CD14-positive monocyte (primary cell): ENCODE data around the gene PDIA5. TPM values are rescaled to one million over a fixed set of nuclear protein-coding genes. Genes with fewer than 3 reads are reported as not detected.
A peak's percentile ranks its signal among the peaks of the same experiment; 100 is the strongest.

Source experiments
- DNase-seq, 3 donors: peaks; one replicate each; pipeline ENCODE4 v3.0.0-alpha.2; 2011 to 2022
- H2AFZ ChIP-seq: 2 replicates; pipeline ENCODE4 v1.6.0; 2012; ENCODE audit warnings: mild to moderate bottlenecking, low read depth, low read length, inconsistent platforms; ENCODE audit not compliant: insufficient read depth, poor library complexity, severe bottlenecking
- H3K27ac ChIP-seq, 2 donors: 1 replicate in 1 of 2; 2 replicates in 1 of 2; pipeline ENCODE4 v1.5.1; 2012 to 2013; ENCODE audit warnings: low read length in 2 of 2, control low read depth in 1 of 2, inconsistent platforms in 1 of 2, low read depth in 1 of 2, mild to moderate bottlenecking in 1 of 2
- H3K27me3 ChIP-seq, 2 donors: one replicate each; pipeline versions ENCODE4 v1.6.0 to v1.6.1; 2011 to 2013; ENCODE audit warnings: low read length in 2 of 2; ENCODE audit not compliant: control insufficient read depth in 2 of 2, insufficient read depth in 2 of 2
- H3K36me3 ChIP-seq, 2 donors: replicated peaks in 1 of 2; 1 replicate in 1 of 2; 2 replicates in 1 of 2; pipeline versions ENCODE4 v1.5.1 to v1.6.1; 2012 to 2013; ENCODE audit warnings: low read length in 2 of 2, control low read depth in 1 of 2, inconsistent platforms in 1 of 2, mild to moderate bottlenecking in 1 of 2; ENCODE audit not compliant: insufficient read depth in 2 of 2, control insufficient read depth in 1 of 2
- H3K4me1 ChIP-seq, 2 donors: 1 replicate in 1 of 2; 2 replicates in 1 of 2; pipeline versions ENCODE4 v1.5.1 to v1.6.1; 2012 to 2013; ENCODE audit warnings: low read length in 2 of 2, control low read depth in 1 of 2, inconsistent platforms in 1 of 2, mild to moderate bottlenecking in 1 of 2, moderate library complexity in 1 of 2; ENCODE audit not compliant: insufficient read depth in 2 of 2, control insufficient read depth in 1 of 2
- H3K4me2 ChIP-seq: replicated peaks from 2 replicates; pipeline ENCODE3; 2012; ENCODE audit warnings: low read length, moderate library complexity, mild to moderate bottlenecking; ENCODE audit not compliant: poor library complexity, severe bottlenecking; ENCODE audit errors: extremely low read depth
- H3K4me3 ChIP-seq, 3 experiments: fragments of 200-600 bp in 1 of 3; sonication (generic) in 1 of 3; replicated peaks in 1 of 3; 1 replicate in 2 of 3; 2 replicates in 1 of 3; pipeline ENCODE4 v1.5.1; 2011 to 2013; ENCODE audit warnings: low read length in 3 of 3, mild to moderate bottlenecking in 3 of 3, control low read depth in 2 of 3, low read depth in 2 of 3, inconsistent platforms in 1 of 3, moderate library complexity in 1 of 3
- H3K79me2 ChIP-seq: 2 replicates; pipeline ENCODE4 v1.6.0; 2012; ENCODE audit warnings: mild to moderate bottlenecking, control low read depth, inconsistent platforms, low read length, moderate library complexity; ENCODE audit not compliant: insufficient read depth
- H3K9ac ChIP-seq: 2 replicates; pipeline ENCODE4 v1.6.0; 2017; ENCODE audit warnings: low read length, mild to moderate bottlenecking; ENCODE audit not compliant: insufficient read depth, poor library complexity, severe bottlenecking
- H3K9me3 ChIP-seq, 2 donors: replicated peaks in 1 of 2; 1 replicate in 1 of 2; 2 replicates in 1 of 2; pipeline versions ENCODE4 v1.5.1 to v1.6.1; 2012 to 2013; ENCODE audit warnings: low read length in 2 of 2, control low read depth in 1 of 2; ENCODE audit not compliant: control insufficient read depth in 1 of 2, insufficient read depth in 1 of 2
- H4K20me1 ChIP-seq: 2 replicates; pipeline ENCODE4 v1.6.0; 2012; ENCODE audit warnings: mild to moderate bottlenecking, low read length, control low read depth, moderate library complexity; ENCODE audit not compliant: insufficient read depth
- H3K27ac Mint-ChIP-seq, 7 donors: one replicate each; pipeline ENCODE4 v1.8.0; 2020; ENCODE audit warnings: mild to moderate bottlenecking in 7 of 7, mixed read lengths in 7 of 7, moderate library complexity in 6 of 7, inconsistent platforms in 2 of 7
- H3K27me3 Mint-ChIP-seq, 3 donors: one replicate each; pipeline ENCODE4 v1.8.0; 2021 to 2022; ENCODE audit warnings: low read depth in 3 of 3, mild to moderate bottlenecking in 3 of 3, mixed read lengths in 3 of 3, moderate library complexity in 3 of 3, inconsistent platforms in 1 of 3
- H3K36me3 Mint-ChIP-seq, 2 donors: one replicate each; pipeline ENCODE4 v1.8.0; 2020; ENCODE audit warnings: mixed read lengths in 2 of 2, inconsistent platforms in 1 of 2, mild to moderate bottlenecking in 1 of 2
- H3K4me1 Mint-ChIP-seq: one replicate; pipeline ENCODE4 v1.8.0; 2020; ENCODE audit warnings: mild to moderate bottlenecking, mixed read lengths
- H3K4me3 Mint-ChIP-seq, 2 donors: one replicate each; pipeline ENCODE4 v1.8.0; 2020; ENCODE audit warnings: mild to moderate bottlenecking in 2 of 2, mixed read lengths in 2 of 2, moderate library complexity in 1 of 2
- H3K9me3 Mint-ChIP-seq, 7 donors: one replicate each; pipeline ENCODE4 v1.8.0; 2020 to 2022; ENCODE audit warnings: mixed read lengths in 7 of 7, mild to moderate bottlenecking in 6 of 7, moderate library complexity in 6 of 7, inconsistent platforms in 2 of 7
- WGBS: methylation state at CpG from one replicate; pipeline ENCODE4 v1.1.5; 2013; ENCODE audit warnings: missing lambda C conversion rate; ENCODE audit not compliant: insufficient coverage; 5-methylcytosine and 5-hydroxymethylcytosine counted together
- intact Hi-C, 2 donors: fragments of 100-400 bp; cut with micrococcal nuclease; formaldehyde crosslinking; loops; one replicate each; pipeline versions ENCODE4 v1.15.0 to v1.15.1; 2023
- polyA plus RNA-seq, 3 donors: library from polyadenylated mRNA; depleted of rRNA in 1 of 3; unstranded in 2 of 3; stranded (reverse) in 1 of 3; fragments of 300-500 nt in 2 of 3; fragments of >200 nt in 1 of 3; fragmentation: Illumina TruSeq in 2 of 3; gene quantifications; 1 replicate in 2 of 3; 2 replicates in 1 of 3; pipeline ENCODE4 v1.2.3, GENCODE V29; 2012 to 2021
- TF ChIP-seq, protein P1 (sequence below): fragments of 200-600 bp; IDR thresholded peaks from one replicate; pipeline ENCODE4 v1.8.0; 2022; ENCODE audit warnings: antibody characterized with exemption, mild to moderate bottlenecking

The PDIA5 gene
- polyA plus RNA-seq, 3 donors = 7.1 to 10.0 (median 9.2) TPM

DNA sequence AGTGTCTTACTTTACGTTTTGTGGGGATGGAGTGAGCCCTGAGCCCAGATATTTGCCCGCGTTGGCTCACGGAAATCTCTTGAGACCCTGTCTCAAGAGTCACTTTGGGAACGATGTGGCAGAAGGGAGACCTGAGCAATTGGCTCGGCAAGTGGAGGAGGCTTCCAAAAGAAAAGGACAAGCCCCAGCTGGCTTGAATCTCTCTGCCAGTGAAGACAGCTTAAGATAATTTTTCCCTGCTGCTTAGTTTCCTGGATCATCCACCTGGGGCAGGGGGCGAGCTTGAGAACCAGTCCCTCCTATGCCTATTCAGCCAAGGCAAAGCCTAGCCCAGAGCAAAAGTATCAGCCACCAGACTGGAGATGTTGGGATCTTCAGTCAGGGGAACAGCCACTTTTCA, 135.6 kb downstream of the PDIA5 start:
- intact Hi-C loops = no loop called here
- no peaks in the 10 kb centered on the region for H4K20me1 ChIP-seq
- H3K9me3 Mint-ChIP-seq = peaks cover 0 to 14% (median 2%) of the 10 kb centered on the region in 7 donors
- H3K4me3 ChIP-seq = peak overlapping the region; percentile 62 to 96 (median 92)
- H3K27me3 ChIP-seq = no peaks in the 10 kb centered on the region
- peak in 1 of 3 donors; percentile 6 for DNase-seq
- peak overlapping the region; percentile 99 for H2AFZ ChIP-seq
- no peaks in the 10 kb centered on the region for H3K27me3 Mint-ChIP-seq
- H3K9me3 ChIP-seq = no peaks in the 10 kb centered on the region
- H3K36me3 Mint-ChIP-seq = peaks cover 2 to 10% of the 10 kb centered on the region in 2 donors
- 3% methylated on average over 7 of the region's 7 CpGs for WGBS
- peak overlapping the region; percentile 70 to 97 for H3K27ac ChIP-seq
- H3K79me2 ChIP-seq = peaks cover 51% of the 10 kb centered on the region
- TF ChIP-seq, protein P1, sequence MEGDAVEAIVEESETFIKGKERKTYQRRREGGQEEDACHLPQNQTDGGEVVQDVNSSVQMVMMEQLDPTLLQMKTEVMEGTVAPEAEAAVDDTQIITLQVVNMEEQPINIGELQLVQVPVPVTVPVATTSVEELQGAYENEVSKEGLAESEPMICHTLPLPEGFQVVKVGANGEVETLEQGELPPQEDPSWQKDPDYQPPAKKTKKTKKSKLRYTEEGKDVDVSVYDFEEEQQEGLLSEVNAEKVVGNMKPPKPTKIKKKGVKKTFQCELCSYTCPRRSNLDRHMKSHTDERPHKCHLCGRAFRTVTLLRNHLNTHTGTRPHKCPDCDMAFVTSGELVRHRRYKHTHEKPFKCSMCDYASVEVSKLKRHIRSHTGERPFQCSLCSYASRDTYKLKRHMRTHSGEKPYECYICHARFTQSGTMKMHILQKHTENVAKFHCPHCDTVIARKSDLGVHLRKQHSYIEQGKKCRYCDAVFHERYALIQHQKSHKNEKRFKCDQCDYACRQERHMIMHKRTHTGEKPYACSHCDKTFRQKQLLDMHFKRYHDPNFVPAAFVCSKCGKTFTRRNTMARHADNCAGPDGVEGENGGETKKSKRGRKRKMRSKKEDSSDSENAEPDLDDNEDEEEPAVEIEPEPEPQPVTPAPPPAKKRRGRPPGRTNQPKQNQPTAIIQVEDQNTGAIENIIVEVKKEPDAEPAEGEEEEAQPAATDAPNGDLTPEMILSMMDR = no peak
- H3K36me3 ChIP-seq = no peaks in the 10 kb centered on the region
- peak overlapping the region; percentile 96 for H3K9ac ChIP-seq
- peaks cover 12 to 16% of the 10 kb centered on the region in 2 donors for H3K4me1 ChIP-seq
- H3K4me1 Mint-ChIP-seq = peaks cover 12% of the 10 kb centered on the region
- H3K4me3 Mint-ChIP-seq = peak overlapping the region; percentile 94 to 97
- H3K27ac Mint-ChIP-seq = peak overlapping the region; percentile 90 to 98 (median 96)
- H3K4me2 ChIP-seq = peak overlapping the region; percentile 97

Other genes with a start within 250 kb of the PDIA5 start
- gene SEMA5B, start 39.3 kb upstream of the PDIA5 start, polyA plus RNA-seq = not detected
- gene SEC22A, start 134.9 kb downstream of the PDIA5 start, polyA plus RNA-seq = 10 to 100 TPM in 1 of 3 donors, 1 to 10 TPM in 2; 6.4 to 11.0 (median 8.8) TPM